Right ventricle myocardium superior (tissue), 1 donor: Measurements from ENCODE around the gene LUZP1. TPM values are rescaled to one million over a fixed set of nuclear protein-coding genes. Genes with fewer than 3 reads are reported as not detected.

Source experiments
- ATAC-seq: fragments of 200-7000 bp; cut with Tn5 transposase; one replicate; pipeline ENCODE4 v1.9.1; 2020; ENCODE audit warnings: mild to moderate bottlenecking; ENCODE audit not compliant: poor library complexity
- DNase-seq: peaks from one replicate; pipeline ENCODE4 v3.0.0-alpha.2; 2020
- intact Hi-C: fragments of 100-400 bp; cut with DNase I; formaldehyde crosslinking; loops from one replicate; pipeline ENCODE4 v1.11.2; 2022
- total RNA-seq: library from RNA; stranded (reverse); fragmentation: NEBNext Ultra II Directional; extraction: Animal tissue kit (Norgen Biotek cat#: 25700); gene quantifications from one replicate; pipeline ENCODE4 v1.2.1, GENCODE V29; 2021
- donor health status: DM: no; HTN: yes; CAD: no; lungs with severe emphysema.

Gene LUZP1
- total RNA-seq, 1 donor from 2014 or later = 26.3 TPM

- intact Hi-C loops = no loop called here
- ATAC-seq (no peak), DNase-seq (no peak)
Measured at GRCh38 chr1:23125489-23125888, 43.2 kb downstream of the LUZP1 start.

- ATAC-seq (no peak), DNase-seq (no peak)
- intact Hi-C loops = no loop called here
Measured at GRCh38 chr1:23124259-23125026, 44.2 kb downstream of the LUZP1 start.

- intact Hi-C loops = no loop called here
- DNase-seq = no peak
- ATAC-seq = peak; percentile 24
Measured at GRCh38 chr1:23123528-23123927, 45.1 kb downstream of the LUZP1 start.

GRCh38 chr1:23122796-23123195 is 45.9 kb downstream of the LUZP1 start:
- ATAC-seq = no peak
- DNase-seq = no peak
- intact Hi-C loops = no loop called here

DNA sequence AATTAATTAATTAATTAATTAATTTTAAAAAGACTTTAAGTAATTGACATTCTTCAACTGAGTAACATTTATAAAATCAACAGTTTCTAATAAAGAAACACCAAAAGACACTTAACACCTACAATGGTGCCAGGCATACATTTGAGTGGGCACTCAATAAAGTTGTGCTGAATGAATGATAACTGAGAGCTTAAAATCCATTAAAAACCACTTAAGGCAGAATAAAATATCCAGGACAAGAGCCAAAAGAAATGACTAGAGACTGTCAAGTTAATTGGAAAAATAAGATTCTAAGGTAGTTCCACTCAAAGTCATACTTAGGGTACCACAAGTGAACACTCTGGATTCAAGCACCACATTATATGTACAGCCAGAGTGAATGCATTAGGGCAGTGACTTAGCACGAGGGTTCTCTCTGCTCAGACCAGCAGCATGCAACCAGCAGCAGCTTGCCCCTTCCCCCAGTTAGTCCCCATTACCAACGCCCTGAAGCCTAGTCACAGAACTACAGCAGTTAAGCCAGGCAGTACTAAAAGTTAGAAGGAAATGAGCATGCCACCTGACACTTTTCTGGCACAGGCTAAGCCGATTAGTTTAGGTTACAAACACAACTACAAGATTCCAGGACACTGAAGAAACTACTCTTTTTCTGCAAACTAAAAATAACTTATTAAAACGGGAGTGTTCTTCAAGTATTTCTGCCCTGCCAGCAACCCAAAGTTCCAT is 46.5 kb downstream of the LUZP1 start:
- intact Hi-C loops = no loop called here

DNA sequence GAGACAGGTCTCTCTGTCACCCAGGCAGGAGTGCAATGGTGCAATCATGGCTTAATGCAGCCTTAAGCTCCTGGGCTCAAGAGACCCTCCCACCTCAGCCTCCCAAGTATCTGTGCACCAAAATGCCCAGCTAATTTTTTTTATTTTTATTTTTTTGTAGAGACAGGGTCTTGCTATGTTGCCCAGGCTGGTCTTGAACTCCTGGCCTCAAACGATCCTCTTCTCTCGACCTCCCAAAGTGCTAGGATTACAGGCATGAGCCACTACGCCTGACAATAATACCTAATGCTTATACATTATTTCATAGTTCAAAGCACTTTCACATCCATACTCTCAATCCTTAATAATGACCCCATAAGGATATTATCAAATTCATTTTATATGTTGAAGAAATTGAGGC is 48.3 kb downstream of the LUZP1 start:
- intact Hi-C loops = no loop called here
- DNase-seq (no peak), ATAC-seq (no peak)

More for the DNA sequence above, 46.5 kb downstream of the LUZP1 start:
- peak; percentile 54 for ATAC-seq
- DNase-seq = no peak

GRCh38 chr1:23118957-23119792 is 49.5 kb downstream of the LUZP1 start:
- no peak for DNase-seq

GRCh38 chr1:23118407-23118806 is 50.2 kb downstream of the LUZP1 start:
- DNase-seq (no peak), ATAC-seq (no peak)
- intact Hi-C loops = no loop called here

More at GRCh38 chr1:23118957-23119792, 49.5 kb downstream of the LUZP1 start:
- peak; percentile 20 for ATAC-seq
- intact Hi-C loops = no loop called here

- DNase-seq (no peak), ATAC-seq (no peak)
- intact Hi-C loops = no loop called here
Measured at GRCh38 chr1:23116921-23117699, 51.5 kb downstream of the LUZP1 start.

- intact Hi-C loops = no loop called here
- DNase-seq = no peak
- ATAC-seq = no peak
Measured at GRCh38 chr1:23116216-23116836, 52.3 kb downstream of the LUZP1 start.

- intact Hi-C loops = no loop called here
- no peak for ATAC-seq
- no peak for DNase-seq
Measured at GRCh38 chr1:23114424-23115079, 54.1 kb downstream of the LUZP1 start.

- intact Hi-C loops = no loop called here
- DNase-seq (no peak), ATAC-seq (no peak)
Measured at GRCh38 chr1:23111600-23112535, 56.8 kb downstream of the LUZP1 start.

DNA sequence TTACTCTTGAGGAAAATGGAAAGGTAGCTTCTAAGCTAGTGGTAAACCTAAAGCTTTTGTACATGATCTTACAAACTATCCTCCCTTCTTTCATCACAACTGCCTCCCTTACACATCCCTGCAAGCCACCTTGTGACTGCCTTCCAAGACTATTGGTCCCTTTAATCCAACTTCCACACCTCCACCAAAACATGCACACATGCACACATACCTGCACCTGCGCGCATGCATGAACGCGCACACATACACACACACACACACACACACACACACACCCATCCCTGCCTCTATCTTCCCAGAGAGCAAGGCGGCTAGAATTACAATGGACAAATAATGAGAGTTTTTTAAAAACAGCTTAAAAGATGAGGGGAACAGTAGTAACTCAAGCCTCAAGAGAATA is 58.3 kb downstream of the LUZP1 start:
- intact Hi-C loops = no loop called here
- no peak for ATAC-seq
- no peak for DNase-seq

DNA sequence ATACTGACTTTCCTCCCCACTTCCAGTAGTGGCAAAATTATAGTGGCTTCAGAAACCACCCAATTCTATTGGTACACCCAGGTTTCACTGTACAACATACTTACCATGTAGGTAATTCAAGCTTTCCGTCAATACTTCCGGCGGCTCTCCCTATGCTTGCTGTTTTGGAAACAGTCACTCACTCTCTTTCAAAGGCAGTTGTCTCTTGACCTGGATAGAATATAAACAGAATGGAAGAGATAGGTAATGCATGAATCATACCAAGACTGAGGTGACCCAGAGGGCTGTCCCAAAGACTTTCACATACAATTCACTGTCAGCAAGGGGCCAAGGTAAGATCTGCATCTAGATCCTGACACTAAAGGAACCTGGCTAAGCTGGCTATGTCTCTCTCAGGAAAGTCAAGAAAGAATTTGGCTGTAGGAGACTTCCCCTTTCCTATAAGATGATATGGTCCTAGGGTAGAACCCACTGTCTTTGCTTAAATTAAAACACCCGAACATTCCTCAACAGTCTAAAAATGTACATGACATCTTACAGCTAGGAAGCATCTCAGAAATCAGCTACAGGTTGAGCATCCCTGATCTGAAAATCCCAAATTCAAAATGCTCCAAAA is 59.6 kb downstream of the LUZP1 start:
- ATAC-seq = no peak
- intact Hi-C loops = no loop called here

DNA sequence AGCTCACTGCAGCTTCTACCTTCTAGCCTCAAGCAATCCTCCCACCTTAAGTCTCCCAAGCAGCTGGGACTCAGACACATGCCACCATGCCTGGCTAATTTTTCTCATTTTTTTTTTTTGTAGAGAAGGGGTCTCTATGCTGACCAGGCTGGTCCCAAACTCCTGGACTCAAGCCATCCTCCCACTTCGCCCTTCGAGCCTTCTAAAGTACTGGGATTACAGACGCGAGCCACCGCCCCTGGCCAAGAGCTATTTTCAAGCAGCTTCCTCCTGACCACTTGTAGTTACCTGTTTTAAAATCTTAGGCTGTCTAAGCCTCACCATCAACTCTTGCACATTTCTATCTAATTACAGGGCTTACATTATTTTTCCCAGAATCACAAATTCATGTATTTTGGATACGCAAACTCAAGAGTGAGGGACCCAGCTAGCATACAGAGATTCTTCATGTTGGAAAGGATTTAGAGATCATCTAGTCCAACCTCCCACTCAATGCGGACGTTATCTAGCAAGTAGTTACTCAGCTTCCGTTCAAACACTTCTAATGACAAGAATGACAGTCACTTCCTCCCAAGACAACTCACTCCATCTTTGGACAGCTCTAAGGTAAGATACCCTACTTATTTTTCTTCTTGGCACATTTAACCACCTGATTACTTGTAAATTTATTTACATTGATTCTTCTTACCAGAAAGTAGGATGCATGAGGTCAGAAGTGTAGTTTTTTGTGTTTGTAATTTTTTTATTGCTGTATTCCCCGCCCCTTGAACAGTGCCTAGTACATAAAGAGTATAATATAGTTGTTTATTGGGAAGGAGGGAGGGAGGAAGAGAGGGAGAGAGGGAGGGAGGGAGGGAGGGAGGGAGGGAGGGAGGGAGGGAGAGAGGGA is 65.4 kb downstream of the LUZP1 start:
- intact Hi-C loops = no loop called here
- ATAC-seq (no peak), DNase-seq (no peak)

More for the DNA sequence above, 59.6 kb downstream of the LUZP1 start:
- DNase-seq = no peak
